Renal pelvis (tissue), 4 donors: Measurements from ENCODE around the gene LRRC31. TPM values are rescaled to one million over a fixed set of nuclear protein-coding genes. Genes with fewer than 3 reads are reported as not detected.

Source experiments
- DNase-seq: peaks from one replicate; pipeline ENCODE4 v3.0.0-alpha.2; 2013
- polyA plus RNA-seq, 3 donors: library from polyadenylated mRNA; unstranded; fragments of 120-200 nt; gene quantifications; one replicate each; pipeline ENCODE4 v1.2.1, GENCODE V29; 2013; ENCODE audit not compliant: insufficient read length in 3 of 3

Gene LRRC31
- polyA plus RNA-seq, 3 donors = 0.17 to 0.41 (median 0.32) TPM

DNA sequence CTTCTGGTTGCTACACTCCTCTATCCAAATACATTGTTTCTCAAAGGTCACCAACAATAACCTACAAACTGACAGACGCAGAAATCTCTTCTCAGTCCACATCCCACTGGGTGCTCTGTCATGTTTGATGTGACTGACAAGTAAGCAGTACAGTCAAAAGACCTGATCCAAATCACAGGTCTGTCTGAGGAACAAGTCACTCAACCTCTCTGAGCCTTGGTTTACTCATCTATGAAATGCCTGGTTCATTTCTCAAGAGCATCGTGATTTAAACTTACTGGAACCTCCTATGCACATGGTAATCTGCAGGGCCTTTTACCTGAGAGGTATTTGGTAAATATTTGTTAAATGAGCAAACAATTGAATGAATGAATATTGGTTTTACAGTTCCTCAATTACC lies 5.5 kb downstream of the LRRC31 start:
- DNase-seq = no peak

DNA sequence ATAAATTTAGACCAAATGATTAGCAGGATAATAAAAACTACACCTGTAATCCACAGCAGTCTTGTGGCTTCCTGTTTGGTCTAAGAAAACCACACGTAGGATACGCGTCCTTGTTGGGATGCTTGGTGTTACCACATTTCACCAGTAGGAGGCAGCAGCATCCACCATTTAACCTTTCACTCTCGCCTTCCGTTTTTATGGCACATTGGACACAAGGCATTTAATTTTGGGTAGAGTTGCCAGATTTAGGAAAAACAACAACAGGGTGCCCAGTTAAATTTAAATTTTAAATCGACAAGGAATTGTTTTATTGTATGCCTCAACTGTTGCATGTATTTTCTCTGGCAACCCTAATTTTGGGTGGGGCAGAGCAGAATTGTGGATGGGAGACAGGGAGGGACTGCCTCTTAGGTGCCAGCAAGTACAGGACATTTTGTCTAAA lies 6.3 kb downstream of the LRRC31 start:
- DNase-seq = peak; percentile 69

DNA sequence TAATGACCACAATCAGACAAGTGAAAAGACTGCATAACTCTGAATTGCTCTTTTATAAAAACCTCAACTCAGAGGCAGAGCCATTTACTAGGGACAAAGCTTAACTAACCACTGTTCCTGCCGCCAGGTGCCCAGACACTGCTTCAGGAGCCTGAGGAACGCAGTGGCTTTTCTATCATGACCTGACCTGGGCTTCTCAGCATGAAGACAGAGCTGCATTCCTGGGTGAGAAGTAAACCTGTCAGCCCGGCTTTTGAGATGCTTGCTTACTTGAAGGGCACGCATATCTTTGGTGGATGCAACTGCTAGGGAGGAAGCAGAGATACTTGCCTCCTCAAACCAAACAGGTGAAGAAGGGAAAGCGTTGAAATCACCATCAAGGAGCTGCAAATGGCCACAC lies 7.9 kb downstream of the LRRC31 start:
- no peak for DNase-seq

DNA sequence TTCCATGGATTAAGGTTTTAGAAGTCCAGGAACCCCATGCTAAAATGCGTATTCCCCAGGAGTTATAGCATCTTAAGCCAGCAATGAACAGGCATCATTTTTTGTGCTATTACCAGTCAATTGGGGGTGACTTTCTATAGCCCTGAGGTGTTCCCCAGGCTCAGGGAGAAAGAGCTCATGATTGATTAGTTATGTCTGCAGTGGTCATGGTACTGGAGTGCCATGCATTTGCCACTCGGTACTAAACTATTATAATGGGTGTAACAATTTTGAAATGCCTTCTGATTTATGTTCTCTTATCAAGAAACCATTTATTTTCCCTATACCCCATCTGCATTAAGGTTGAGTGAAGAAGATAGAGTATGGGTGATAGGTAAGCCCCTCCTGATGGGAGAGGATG lies 11.9 kb downstream of the LRRC31 start:
- no peak for DNase-seq

DNA sequence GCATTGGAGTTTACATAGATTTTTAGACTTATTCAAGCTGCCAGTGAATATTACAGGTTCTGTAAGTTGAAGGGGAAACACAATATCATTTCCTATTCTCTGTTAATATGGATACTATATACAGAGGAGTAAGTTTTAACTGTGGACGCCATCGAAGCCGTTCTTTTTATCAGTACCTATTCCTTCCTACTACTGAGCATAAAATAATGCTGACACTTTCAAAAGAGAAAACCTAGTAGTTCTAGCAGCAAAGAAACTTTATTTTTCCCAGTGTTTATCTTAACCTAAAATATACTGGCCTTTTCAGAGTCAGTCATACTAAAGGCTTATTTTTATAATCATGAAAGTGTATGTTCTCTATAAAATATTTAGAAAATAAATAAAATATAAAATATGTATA lies 14.2 kb downstream of the LRRC31 start:
- no peak for DNase-seq

DNA sequence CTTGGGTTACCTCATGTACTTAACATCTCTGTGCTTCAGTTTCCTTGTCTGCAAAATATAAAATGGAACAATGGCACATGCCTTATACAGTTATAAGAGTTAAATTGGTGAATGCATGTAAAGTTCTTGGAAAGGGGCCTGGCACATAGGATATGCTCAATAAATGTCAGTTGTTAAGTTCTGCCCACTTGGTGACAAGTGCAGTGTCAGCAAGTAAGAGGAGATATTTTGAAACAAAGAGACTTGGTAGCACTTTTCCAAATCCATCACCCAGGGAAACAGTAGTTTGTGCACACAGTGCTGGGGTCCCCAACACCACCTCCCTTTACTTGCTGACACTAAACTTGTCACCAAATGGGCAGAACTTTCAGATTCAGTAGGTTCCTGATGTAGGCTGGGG lies 19.1 kb downstream of the LRRC31 start:
- no peak for DNase-seq

- DNase-seq = no peak
These were observed 21.0 kb downstream of the LRRC31 start for GRCh38 chr3:169848741-169849140.

- DNase-seq = no peak
These were observed 21.8 kb downstream of the LRRC31 start for GRCh38 chr3:169847896-169848295.

- DNase-seq = no peak
These were observed 23.1 kb downstream of the LRRC31 start for GRCh38 chr3:169846458-169847193.

DNA sequence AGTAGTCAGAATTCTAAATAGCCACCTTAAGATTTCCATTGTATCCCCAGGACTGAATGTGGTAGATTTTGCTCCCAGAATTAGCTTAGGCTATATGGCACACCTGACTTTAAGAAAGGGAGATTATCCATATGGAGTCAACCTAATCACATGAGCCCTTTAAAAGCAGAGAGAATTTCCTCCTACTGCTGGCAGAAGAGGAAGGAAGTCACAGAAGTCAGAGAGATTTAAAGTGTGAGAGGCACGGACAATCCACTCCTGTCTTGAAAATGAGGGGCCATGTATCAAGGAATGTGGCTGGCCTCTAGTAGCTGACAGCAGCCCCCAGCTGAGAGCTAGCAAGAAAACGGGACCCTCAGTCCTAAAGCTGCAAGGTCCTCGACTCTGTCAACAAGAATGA lies 26.8 kb downstream of the LRRC31 start:
- no peak for DNase-seq

GRCh38 chr3:169841171-169841570 lies 28.6 kb downstream of the LRRC31 start:
- peak; percentile 54 for DNase-seq

- no peak for DNase-seq
These were observed 31.2 kb downstream of the LRRC31 start for GRCh38 chr3:169838511-169839030.

- no peak for DNase-seq
These were observed 32.8 kb downstream of the LRRC31 start for GRCh38 chr3:169836942-169837275.

DNA sequence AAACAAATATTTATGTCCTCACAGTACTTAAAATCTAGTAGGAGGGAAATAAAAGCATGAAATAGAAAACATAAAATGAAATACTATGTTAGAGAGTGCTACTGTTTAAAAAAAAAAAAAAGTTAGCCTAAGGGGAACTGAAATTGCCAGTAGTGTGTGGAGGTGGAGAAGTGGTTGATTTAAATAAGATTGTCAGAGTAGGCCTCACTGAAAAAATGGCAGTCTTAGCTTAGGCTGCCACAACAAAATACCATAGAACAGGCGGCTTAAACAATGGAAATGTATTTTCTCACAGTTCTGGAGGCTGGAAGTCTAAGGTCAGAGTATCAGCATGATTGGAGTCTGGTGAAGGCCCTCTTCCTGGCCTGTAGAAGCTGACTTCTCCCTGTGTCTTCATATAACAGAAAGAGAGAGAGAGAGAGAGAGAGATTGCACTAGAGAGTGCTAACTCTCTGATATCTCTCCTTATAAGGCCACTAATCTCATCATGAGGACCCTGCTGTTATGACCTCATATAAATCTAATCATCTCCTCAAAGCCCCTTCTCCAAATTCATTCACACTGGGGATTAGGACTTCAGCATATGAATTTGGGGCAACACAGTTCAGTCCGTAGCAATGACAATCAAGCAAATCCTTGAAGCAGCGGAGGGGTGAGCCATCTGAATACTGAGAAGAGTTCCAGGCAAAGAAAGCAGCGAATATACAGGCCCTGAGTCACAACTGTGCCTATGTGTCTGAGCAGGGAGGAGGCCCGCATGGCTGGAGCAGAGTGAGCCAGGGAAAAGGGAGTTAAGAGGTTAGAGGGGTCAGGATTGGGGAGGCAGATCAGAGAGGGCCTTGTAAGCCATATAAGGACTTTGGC lies 33.4 kb downstream of the LRRC31 start:
- no peak for DNase-seq

DNA sequence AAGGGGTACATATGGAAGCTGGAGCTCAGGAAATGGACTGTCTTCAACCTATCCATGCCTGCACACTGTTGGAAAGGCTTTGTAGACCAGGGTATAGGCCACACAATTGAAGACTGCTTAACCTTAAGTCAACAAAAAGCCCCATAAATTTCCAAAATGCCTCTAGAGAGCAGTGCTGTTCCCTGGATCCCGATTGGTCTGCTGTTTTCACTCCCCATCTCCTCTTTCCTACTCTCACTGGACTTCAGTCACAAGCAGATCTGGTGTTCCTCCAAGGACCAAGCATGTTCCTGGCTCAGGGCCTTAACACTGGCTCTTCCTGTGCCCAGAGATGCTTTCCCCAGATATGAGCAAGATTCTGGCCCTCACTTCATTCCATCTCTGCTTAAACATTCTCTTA lies 34.2 kb downstream of the LRRC31 start:
- no peak for DNase-seq

DNA sequence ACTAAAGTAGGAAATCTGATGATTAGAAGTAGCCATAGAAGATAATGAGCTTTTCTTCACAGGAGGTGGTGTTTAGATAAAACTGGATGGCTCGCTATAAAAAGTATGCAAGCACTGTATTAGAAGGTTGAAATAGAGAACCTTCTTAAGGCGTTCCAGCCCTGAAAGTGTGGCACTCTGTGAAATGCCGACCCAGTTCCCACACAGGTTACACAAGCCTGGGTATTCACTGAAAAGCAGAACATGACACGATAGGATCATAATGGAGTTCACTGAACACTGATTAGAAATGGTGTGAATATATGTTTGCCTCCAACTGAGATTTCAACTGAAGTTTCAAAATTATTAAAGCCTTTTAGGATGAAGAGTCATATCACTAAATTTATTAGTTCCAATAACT lies 42.0 kb downstream of the LRRC31 start:
- no peak for DNase-seq

- DNase-seq = no peak
These were observed 44.4 kb downstream of the LRRC31 start for GRCh38 chr3:169825316-169825715.

- no peak for DNase-seq
These were observed 46.8 kb downstream of the LRRC31 start for GRCh38 chr3:169822983-169823382.

DNA sequence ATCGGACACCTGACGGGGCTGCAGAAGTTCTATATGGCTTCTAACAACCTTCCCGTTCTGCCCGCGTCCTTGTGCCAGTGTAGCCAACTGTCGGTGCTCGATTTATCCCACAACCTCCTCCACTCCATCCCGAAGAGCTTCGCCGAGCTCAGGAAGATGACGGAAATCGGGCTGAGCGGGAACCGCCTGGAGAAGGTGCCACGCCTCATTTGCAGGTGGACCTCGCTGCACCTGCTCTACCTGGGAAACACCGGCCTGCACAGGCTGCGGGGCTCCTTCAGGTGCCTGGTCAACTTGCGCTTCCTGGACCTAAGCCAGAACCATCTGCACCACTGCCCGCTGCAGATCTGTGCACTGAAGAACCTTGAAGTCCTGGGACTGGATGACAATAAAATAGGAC lies 47.2 kb downstream of the LRRC31 start:
- DNase-seq = no peak

- DNase-seq = no peak
These were observed 47.6 kb downstream of the LRRC31 start for GRCh38 chr3:169822091-169822490.

DNA sequence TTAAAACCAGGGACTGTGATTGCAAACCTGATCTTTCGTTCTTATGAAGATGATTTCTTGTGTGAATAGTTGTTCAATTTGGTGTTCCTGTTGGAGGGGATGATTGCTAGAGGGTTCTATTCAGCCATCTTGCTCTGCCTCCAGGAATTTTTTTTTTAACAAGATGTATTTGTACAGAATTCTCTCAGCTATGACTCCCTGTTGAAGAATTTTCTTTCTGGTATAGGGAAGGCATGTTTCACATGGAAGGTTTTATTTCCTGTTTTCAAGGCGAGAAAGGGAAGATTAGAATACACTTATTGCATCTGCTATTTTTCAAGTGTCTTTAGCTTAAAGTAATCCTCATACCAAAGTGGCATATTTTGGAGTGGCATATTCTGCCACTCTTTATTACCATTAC lies 51.4 kb downstream of the LRRC31 start:
- DNase-seq = no peak

GRCh38 chr3:169815590-169816150 lies 54.1 kb downstream of the LRRC31 start:
- no peak for DNase-seq
